22Rv1 (cell line): Measurements from ENCODE around the gene PTH2R.

Experiments used
- ZFX ChIP-seq: fragments of 450-650 bp; IDR thresholded peaks from 2 replicates; pipeline ENCODE4 v1.6.1; 2017; ENCODE audit warnings: antibody characterized with exemption, borderline replicate concordance
- TF ChIP-seq, protein P1 (sequence below): fragments of 450-650 bp; IDR thresholded peaks from 2 replicates; pipeline ENCODE4 v1.5.1; 2017; ENCODE audit warnings: mild to moderate bottlenecking

DNA sequence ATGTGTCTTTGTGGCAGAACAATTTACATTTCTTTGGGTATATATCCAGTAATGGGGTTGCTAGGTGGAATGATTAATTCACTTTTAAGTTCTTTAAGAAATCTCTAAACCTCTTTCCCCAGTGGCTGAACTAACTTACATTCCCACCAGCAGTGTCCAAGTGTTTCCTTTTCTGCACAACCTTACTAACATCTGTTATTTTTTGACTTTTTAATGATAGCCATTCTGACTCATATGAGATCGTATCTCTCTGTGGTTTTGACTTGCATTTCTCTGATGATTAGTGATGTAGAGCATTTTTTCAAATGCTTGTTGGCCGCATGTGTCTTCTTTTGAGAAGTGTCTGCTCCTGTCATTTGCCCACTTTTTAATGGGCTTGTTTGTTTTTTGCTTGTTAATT lies 43.1 kb upstream of the PTH2R start:
- TF ChIP-seq, protein P1, sequence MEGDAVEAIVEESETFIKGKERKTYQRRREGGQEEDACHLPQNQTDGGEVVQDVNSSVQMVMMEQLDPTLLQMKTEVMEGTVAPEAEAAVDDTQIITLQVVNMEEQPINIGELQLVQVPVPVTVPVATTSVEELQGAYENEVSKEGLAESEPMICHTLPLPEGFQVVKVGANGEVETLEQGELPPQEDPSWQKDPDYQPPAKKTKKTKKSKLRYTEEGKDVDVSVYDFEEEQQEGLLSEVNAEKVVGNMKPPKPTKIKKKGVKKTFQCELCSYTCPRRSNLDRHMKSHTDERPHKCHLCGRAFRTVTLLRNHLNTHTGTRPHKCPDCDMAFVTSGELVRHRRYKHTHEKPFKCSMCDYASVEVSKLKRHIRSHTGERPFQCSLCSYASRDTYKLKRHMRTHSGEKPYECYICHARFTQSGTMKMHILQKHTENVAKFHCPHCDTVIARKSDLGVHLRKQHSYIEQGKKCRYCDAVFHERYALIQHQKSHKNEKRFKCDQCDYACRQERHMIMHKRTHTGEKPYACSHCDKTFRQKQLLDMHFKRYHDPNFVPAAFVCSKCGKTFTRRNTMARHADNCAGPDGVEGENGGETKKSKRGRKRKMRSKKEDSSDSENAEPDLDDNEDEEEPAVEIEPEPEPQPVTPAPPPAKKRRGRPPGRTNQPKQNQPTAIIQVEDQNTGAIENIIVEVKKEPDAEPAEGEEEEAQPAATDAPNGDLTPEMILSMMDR, result no peak
- no peak for TF ChIP-seq ZFX
